Loucy (cell line): ENCODE measurements around the gene NOS3.

Experiments
- H2AFZ ChIP-seq: fragments of 200-600 bp; sonication (generic); 2 replicates; pipeline ENCODE4 v1.6.0; 2016; ENCODE audit warnings: antibody characterized with exemption, mild to moderate bottlenecking, low read length, moderate library complexity
- H3F3A ChIP-seq: fragments of 200-600 bp; 2 replicates; pipeline ENCODE4 v1.6.0; 2016; ENCODE audit warnings: antibody characterized with exemption, low read depth, mild to moderate bottlenecking
- H3K27me3 ChIP-seq: fragments of 200-600 bp; sonication (generic); 2 replicates; pipeline ENCODE4 v1.6.1; 2014; ENCODE audit warnings: low read length, mild to moderate bottlenecking; ENCODE audit not compliant: insufficient read depth, poor library complexity, severe bottlenecking
- H3K36me3 ChIP-seq: fragments of 200-600 bp; sonication (generic); 2 replicates; pipeline ENCODE4 v1.6.1; 2016; ENCODE audit warnings: low read length; ENCODE audit not compliant: insufficient read depth
- H3K4me1 ChIP-seq: fragments of 200-600 bp; sonication (generic); 2 replicates; pipeline ENCODE4 v1.5.1; 2014; ENCODE audit warnings: low read length, mild to moderate bottlenecking; ENCODE audit not compliant: insufficient read depth, poor library complexity, severe bottlenecking
- H3K4me2 ChIP-seq: fragments of 200-600 bp; sonication (generic); 2 replicates; pipeline ENCODE4 v1.6.0; 2014; ENCODE audit warnings: antibody characterized with exemption, low read length, low read depth, mild to moderate bottlenecking; ENCODE audit not compliant: poor library complexity, severe bottlenecking
- H3K4me3 ChIP-seq: fragments of 200-600 bp; sonication (generic); 2 replicates; pipeline ENCODE4 v1.5.1; 2014; ENCODE audit warnings: low read length, mild to moderate bottlenecking, mixed read lengths; ENCODE audit not compliant: poor library complexity, severe bottlenecking
- H3K79me2 ChIP-seq: fragments of 200-600 bp; sonication (generic); 2 replicates; pipeline ENCODE4 v1.6.1; 2014; ENCODE audit warnings: low read length; ENCODE audit not compliant: insufficient read depth
- H3K9ac ChIP-seq: fragments of 200-600 bp; sonication (generic); 2 replicates; pipeline ENCODE4 v1.6.0; 2014; ENCODE audit warnings: mild to moderate bottlenecking, low read depth, low read length, moderate library complexity; ENCODE audit not compliant: poor library complexity, severe bottlenecking
- H3K9me2 ChIP-seq: fragments of 200-600 bp; sonication (generic); replicated peaks from 2 replicates; pipeline ENCODE4 v1.6.1; 2016; ENCODE audit warnings: low read depth, low read length, mixed read lengths
- H3K9me3 ChIP-seq: fragments of 200-600 bp; sonication (generic); 2 replicates; pipeline ENCODE4 v1.6.1; 2014; ENCODE audit warnings: mild to moderate bottlenecking, antibody characterized with exemption, low read length, low read depth; ENCODE audit not compliant: insufficient read depth
- H4K20me1 ChIP-seq: fragments of 200-600 bp; sonication (generic); 2 replicates; pipeline ENCODE4 v1.6.0; 2014; ENCODE audit warnings: antibody characterized with exemption, low read length, mild to moderate bottlenecking; ENCODE audit not compliant: insufficient read depth, poor library complexity, severe bottlenecking
- EZH2phosphoT487 ChIP-seq: fragments of 200-600 bp; IDR thresholded peaks from 2 replicates; pipeline ENCODE4 v1.6.1; 2018; ENCODE audit warnings: antibody characterized with exemption, mild to moderate bottlenecking, moderate library complexity, borderline replicate concordance
- TF ChIP-seq, protein P1 (sequence below): fragments of 200-600 bp; sonication (generic); conservative IDR thresholded peaks from 2 replicates; pipeline ENCODE4 v1.5.1; 2014; ENCODE audit warnings: mild to moderate bottlenecking, antibody characterized with exemption, low read length

NOS3 gene

GRCh38 chr7:151061213-151062110 lies 70.6 kb downstream of the NOS3 start:
- H3K36me3 ChIP-seq: peaks cover 14% of the 10 kb centered on the region; the same call in 1 of the 2 replicates
- H3K4me1 ChIP-seq: peaks cover 31% of the 10 kb centered on the region
- peaks cover 39% of the 10 kb centered on the region for H3K79me2 ChIP-seq
- H3K9ac ChIP-seq: peak overlapping the region; percentile 78
- TF ChIP-seq, protein P1, sequence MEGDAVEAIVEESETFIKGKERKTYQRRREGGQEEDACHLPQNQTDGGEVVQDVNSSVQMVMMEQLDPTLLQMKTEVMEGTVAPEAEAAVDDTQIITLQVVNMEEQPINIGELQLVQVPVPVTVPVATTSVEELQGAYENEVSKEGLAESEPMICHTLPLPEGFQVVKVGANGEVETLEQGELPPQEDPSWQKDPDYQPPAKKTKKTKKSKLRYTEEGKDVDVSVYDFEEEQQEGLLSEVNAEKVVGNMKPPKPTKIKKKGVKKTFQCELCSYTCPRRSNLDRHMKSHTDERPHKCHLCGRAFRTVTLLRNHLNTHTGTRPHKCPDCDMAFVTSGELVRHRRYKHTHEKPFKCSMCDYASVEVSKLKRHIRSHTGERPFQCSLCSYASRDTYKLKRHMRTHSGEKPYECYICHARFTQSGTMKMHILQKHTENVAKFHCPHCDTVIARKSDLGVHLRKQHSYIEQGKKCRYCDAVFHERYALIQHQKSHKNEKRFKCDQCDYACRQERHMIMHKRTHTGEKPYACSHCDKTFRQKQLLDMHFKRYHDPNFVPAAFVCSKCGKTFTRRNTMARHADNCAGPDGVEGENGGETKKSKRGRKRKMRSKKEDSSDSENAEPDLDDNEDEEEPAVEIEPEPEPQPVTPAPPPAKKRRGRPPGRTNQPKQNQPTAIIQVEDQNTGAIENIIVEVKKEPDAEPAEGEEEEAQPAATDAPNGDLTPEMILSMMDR: no peak
- TF ChIP-seq EZH2phosphoT487: no peak
- peak overlapping the region; percentile 93 for H3K4me3 ChIP-seq
- H3K4me2 ChIP-seq: peak overlapping the region; percentile 94
- no peaks in the 10 kb centered on the region for H3K27me3 ChIP-seq
- no peaks in the 10 kb centered on the region for H3K9me2 ChIP-seq
- H3K9me3 ChIP-seq: no peaks in the 10 kb centered on the region
- no peaks in the 10 kb centered on the region for H3F3A ChIP-seq
- no peak overlapping the region for H2AFZ ChIP-seq
- H4K20me1 ChIP-seq: peaks cover 28% of the 10 kb centered on the region

DNA sequence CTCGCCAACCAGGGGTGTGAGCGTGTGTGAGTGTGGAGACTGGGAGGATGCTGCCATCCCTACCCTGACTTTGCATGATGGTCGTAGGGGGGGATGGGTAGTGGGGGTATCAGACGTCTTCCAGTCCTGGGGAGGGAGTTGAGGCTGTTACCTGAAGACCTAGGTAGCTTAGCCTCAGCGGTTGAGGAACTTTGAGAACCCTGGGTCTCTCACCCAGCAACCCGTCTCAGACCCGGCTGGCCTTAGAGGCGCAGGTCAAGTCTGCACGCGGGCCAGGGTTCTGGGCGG lies 71.2 kb downstream of the NOS3 start:
- Histone ChIP-seq H3F3A (no peaks in the 10 kb centered on the region), H2AFZ (no peak overlapping the region), H3K9me3 (no peaks in the 10 kb centered on the region), H3K4me3 (peak overlapping the region; percentile 93), H4K20me1 (peaks cover 28% of the 10 kb centered on the region), H3K9ac (no peak overlapping the region), H3K79me2 (peaks cover 34% of the 10 kb centered on the region), H3K4me1 (peaks cover 25% of the 10 kb centered on the region), H3K9me2 (no peaks in the 10 kb centered on the region), H3K27me3 (no peaks in the 10 kb centered on the region), H3K4me2 (peak overlapping the region; percentile 94), H3K36me3 (peaks cover 19% of the 10 kb centered on the region; the same call in 1 of the 2 replicates)
- no peak for TF ChIP-seq EZH2phosphoT487
- TF ChIP-seq, protein P1: no peak

- H3K4me2 ChIP-seq: peak overlapping the region; percentile 94
- H3F3A ChIP-seq: no peaks in the 10 kb centered on the region
- no peak overlapping the region for H3K9ac ChIP-seq
- no peaks in the 10 kb centered on the region for H3K9me2 ChIP-seq
- peaks cover 22% of the 10 kb centered on the region for H3K4me1 ChIP-seq
- H3K4me3 ChIP-seq: peak overlapping the region; percentile 93
- H3K27me3 ChIP-seq: no peaks in the 10 kb centered on the region
- H3K36me3 ChIP-seq: peaks cover 25% of the 10 kb centered on the region; the same call in 1 of the 2 replicates
- no peak for TF ChIP-seq EZH2phosphoT487
- TF ChIP-seq, protein P1: no peak
- H3K79me2 ChIP-seq: peaks cover 29% of the 10 kb centered on the region
- peaks cover 28% of the 10 kb centered on the region for H4K20me1 ChIP-seq
- H2AFZ ChIP-seq: no peak overlapping the region
- H3K9me3 ChIP-seq: no peaks in the 10 kb centered on the region
These were observed 71.8 kb downstream of the NOS3 start for GRCh38 chr7:151062399-151063211.
